HepG2 (cell line): ENCODE results near the gene MAT2A. TPM values are rescaled to one million over a fixed set of nuclear protein-coding genes. Genes with fewer than 3 reads are reported as not detected.

Experiments
- ASH2L ChIP-seq: fragments of 300-600, 200-600 bp; sonication (generic); IDR thresholded peaks from 2 replicates; pipeline ENCODE4 v1.7.0; 2017; ENCODE audit warnings: low read depth, mild to moderate bottlenecking, moderate library complexity, mixed read lengths, low read length; ENCODE audit not compliant: insufficient read length
- FOXA3 ChIP-seq: IDR thresholded peaks from 2 replicates; pipeline ENCODE4 v1.6.1; 2016; ENCODE audit warnings: missing genetic modification reagents, missing compliant biosample characterization
- FOXJ3 ChIP-seq: sonication (generic); formaldehyde crosslinking; IDR thresholded peaks from 2 replicates; pipeline ENCODE4 v1.4.0; 2020; ENCODE audit warnings: missing genetic modification reagents, mild to moderate bottlenecking, borderline replicate concordance
- IKZF4 ChIP-seq: sonication (generic); formaldehyde crosslinking; IDR thresholded peaks from 2 replicates; pipeline ENCODE4 v1.5.1; 2020; ENCODE audit warnings: borderline replicate concordance, mild to moderate bottlenecking, low read depth, missing genetic modification reagents; ENCODE audit errors: not compliant biosample characterization
- JUN ChIP-seq: sonication (generic); formaldehyde crosslinking; IDR thresholded peaks from 2 replicates; pipeline ENCODE4 v1.4.0; 2020; ENCODE audit warnings: mild to moderate bottlenecking, missing genetic modification reagents
- MBD4 ChIP-seq: IDR thresholded peaks from 2 replicates; pipeline ENCODE4 v1.6.1; 2012; ENCODE audit warnings: low read length, inconsistent platforms, borderline replicate concordance
- SALL2 ChIP-seq: sonication (generic); formaldehyde crosslinking; IDR thresholded peaks from 2 replicates; pipeline ENCODE4 v1.8.1; 2023; ENCODE audit warnings: mild to moderate bottlenecking, missing genetic modification reagents, inconsistent platforms
- TCF7L2 ChIP-seq: IDR thresholded peaks from 2 replicates; pipeline ENCODE4 v1.6.1; 2011; ENCODE audit warnings: mild to moderate bottlenecking, low read depth, low read length, moderate library complexity
- ZBTB39 ChIP-seq: sonication (generic); formaldehyde crosslinking; IDR thresholded peaks from 2 replicates; pipeline ENCODE4 v1.5.0; 2020; ENCODE audit warnings: missing genetic modification reagents
- ZFX ChIP-seq: sonication (generic); formaldehyde crosslinking; IDR thresholded peaks from 2 replicates; pipeline ENCODE4 v1.4.0; 2020; ENCODE audit warnings: mild to moderate bottlenecking, low read depth, missing genetic modification reagents, moderate library complexity
- ZKSCAN5 ChIP-seq: sonication (generic); formaldehyde crosslinking; IDR thresholded peaks from 2 replicates; pipeline ENCODE4 v1.5.1; 2020; ENCODE audit warnings: mild to moderate bottlenecking, missing genetic modification reagents
- ZNF12 ChIP-seq: sonication (generic); formaldehyde crosslinking; IDR thresholded peaks from 2 replicates; pipeline ENCODE4 v1.5.0; 2020; ENCODE audit warnings: missing genetic modification reagents
- ZNF24 ChIP-seq: fragments of 450-650 bp; IDR thresholded peaks from 2 replicates; pipeline ENCODE4 v1.6.1; 2017; ENCODE audit warnings: antibody characterized with exemption, mild to moderate bottlenecking
- ZNF34 ChIP-seq: sonication (generic); formaldehyde crosslinking; IDR thresholded peaks from 2 replicates; pipeline ENCODE4 v1.4.0; 2020; ENCODE audit warnings: mild to moderate bottlenecking, missing genetic modification reagents, borderline replicate concordance
- ZNF547 ChIP-seq: sonication (generic); formaldehyde crosslinking; IDR thresholded peaks from 2 replicates; pipeline ENCODE4 v1.5.1; 2020; ENCODE audit warnings: mild to moderate bottlenecking, missing genetic modification reagents
- ZNF605 ChIP-seq: sonication (generic); formaldehyde crosslinking; IDR thresholded peaks from 2 replicates; pipeline ENCODE4 v1.8.0; 2022; ENCODE audit warnings: mild to moderate bottlenecking, missing genetic modification reagents
- ZNF607 ChIP-seq: sonication (generic); formaldehyde crosslinking; IDR thresholded peaks from 2 replicates; pipeline ENCODE4 v1.5.1; 2020; ENCODE audit warnings: missing genetic modification reagents, mild to moderate bottlenecking, borderline replicate concordance
- ZNF644 ChIP-seq: IDR thresholded peaks from 2 replicates; pipeline ENCODE4 v1.6.1; 2016; ENCODE audit warnings: low read depth
- ZNF674 ChIP-seq: sonication (generic); formaldehyde crosslinking; IDR thresholded peaks from 2 replicates; pipeline ENCODE4 v1.5.0; 2020; ENCODE audit warnings: low read depth, mild to moderate bottlenecking, missing genetic modification reagents
- ZSCAN20 ChIP-seq: sonication (generic); formaldehyde crosslinking; IDR thresholded peaks from 2 replicates; pipeline ENCODE4 v1.4.0; 2020; ENCODE audit warnings: missing genetic modification reagents, mild to moderate bottlenecking, borderline replicate concordance
- polyA plus RNA-seq, 8 experiments: library from polyadenylated mRNA; depleted of rRNA in 3 of 8; stranded (reverse) in 7 of 8; unstranded in 1 of 8; fragments of >200 nt; fragmentation: Illumina TruSeq in 4 of 8; extraction: Trizol in 4 of 8; gene quantifications; 2 replicates each; pipeline versions ENCODE4 v1.2.1 to v1.2.3, GENCODE V29; 2011 to 2016; ENCODE audit warnings: low read depth in 4 of 8, missing spikeins in 1 of 8, mixed read lengths in 1 of 8; ENCODE audit not compliant: insufficient read depth in 1 of 8
- total RNA-seq, 5 experiments: library from RNA; depleted of rRNA; stranded (reverse); fragments of >200 nt; fragmentation: Illumina TruSeq; extraction: Trizol; gene quantifications; 2 replicates each; pipeline ENCODE4 v1.2.3, GENCODE V29; 2016; ENCODE audit warnings: low read depth in 1 of 5
- TF ChIP-seq, protein P1 (sequence below): sonication (generic); formaldehyde crosslinking; IDR thresholded peaks from 2 replicates; pipeline ENCODE4 v1.4.0; 2020; ENCODE audit warnings: mild to moderate bottlenecking, missing genetic modification reagents
- TF ChIP-seq, protein P2 (sequence below): sonication (generic); formaldehyde crosslinking; conservative IDR thresholded peaks from 2 replicates; pipeline ENCODE4 v1.4.0; 2020; ENCODE audit warnings: missing genetic modification reagents

The MAT2A gene
- total and polyA plus RNA-seq, 2 of the 13 experiments (the other 11 are each of a cell fraction or from before 2014, with no cell fraction given), result 155 to 331 TPM

- TF ChIP-seq ZKSCAN5 (CRISPR knock-in tag) (peak; percentile 55; the same call in 1 of the 2 replicates), ZNF12 (no peak), ZNF674 (CRISPR knock-in tag) (no peak), ZBTB39 (CRISPR knock-in tag) (0 out of 2 replicates have a peak, but pooled peaks have one; percentile 73), ZNF607 (CRISPR knock-in tag) (no peak), ZNF547 (CRISPR knock-in tag) (no peak), TCF7L2 (no peak), MBD4 (0 out of 2 replicates have a peak, but pooled peaks have one; percentile 57), FOXJ3 (CRISPR knock-in tag) (no peak), IKZF4 (CRISPR knock-in tag) (no peak), ZNF605 (CRISPR knock-in tag) (no peak), FOXA3 (CRISPR knock-in tag) (no peak), JUN (CRISPR knock-in tag) (no peak), ZNF644 (CRISPR knock-in tag) (no peak), ZNF24 (no peak), ASH2L (no peak), SALL2 (CRISPR knock-in tag) (no peak), ZNF34 (CRISPR knock-in tag) (0 out of 2 replicates have a peak, but pooled peaks have one; percentile 3), ZSCAN20 (CRISPR knock-in tag) (0 out of 2 replicates have a peak, but pooled peaks have one; percentile 31), ZFX (CRISPR knock-in tag) (peak; percentile 91)
- TF ChIP-seq, protein P1, sequence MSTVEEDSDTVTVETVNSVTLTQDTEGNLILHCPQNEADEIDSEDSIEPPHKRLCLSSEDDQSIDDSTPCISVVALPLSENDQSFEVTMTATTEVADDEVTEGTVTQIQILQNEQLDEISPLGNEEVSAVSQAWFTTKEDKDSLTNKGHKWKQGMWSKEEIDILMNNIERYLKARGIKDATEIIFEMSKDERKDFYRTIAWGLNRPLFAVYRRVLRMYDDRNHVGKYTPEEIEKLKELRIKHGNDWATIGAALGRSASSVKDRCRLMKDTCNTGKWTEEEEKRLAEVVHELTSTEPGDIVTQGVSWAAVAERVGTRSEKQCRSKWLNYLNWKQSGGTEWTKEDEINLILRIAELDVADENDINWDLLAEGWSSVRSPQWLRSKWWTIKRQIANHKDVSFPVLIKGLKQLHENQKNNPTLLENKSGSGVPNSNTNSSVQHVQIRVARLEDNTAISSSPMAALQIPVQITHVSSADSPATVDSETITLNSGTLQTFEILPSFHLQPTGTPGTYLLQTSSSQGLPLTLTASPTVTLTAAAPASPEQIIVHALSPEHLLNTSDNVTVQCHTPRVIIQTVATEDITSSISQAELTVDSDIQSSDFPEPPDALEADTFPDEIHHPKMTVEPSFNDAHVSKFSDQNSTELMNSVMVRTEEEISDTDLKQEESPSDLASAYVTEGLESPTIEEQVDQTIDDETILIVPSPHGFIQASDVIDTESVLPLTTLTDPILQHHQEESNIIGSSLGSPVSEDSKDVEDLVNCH (CRISPR knock-in tag), result no peak
- TF ChIP-seq, protein P2, sequence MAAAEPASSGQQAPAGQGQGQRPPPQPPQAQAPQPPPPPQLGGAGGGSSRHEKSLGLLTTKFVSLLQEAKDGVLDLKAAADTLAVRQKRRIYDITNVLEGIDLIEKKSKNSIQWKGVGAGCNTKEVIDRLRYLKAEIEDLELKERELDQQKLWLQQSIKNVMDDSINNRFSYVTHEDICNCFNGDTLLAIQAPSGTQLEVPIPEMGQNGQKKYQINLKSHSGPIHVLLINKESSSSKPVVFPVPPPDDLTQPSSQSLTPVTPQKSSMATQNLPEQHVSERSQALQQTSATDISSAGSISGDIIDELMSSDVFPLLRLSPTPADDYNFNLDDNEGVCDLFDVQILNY (CRISPR knock-in tag), result no peak
Observed at GRCh38 chr2:85537600-85538506, 1.1 kb upstream of the MAT2A start (continued).
